Measurements from ENCODE around the gene SEMA3E. TPM values are rescaled to one million over a fixed set of nuclear protein-coding genes. Genes with fewer than 3 reads are reported as not detected.

SEMA3E gene
- total RNA-seq, 2 experiments from 2014 or later: not detected

- Mint-ChIP-seq H3K27me3 (no peaks in the 10 kb centered on the region), H3K4me3 (no peak overlapping the region), H3K27ac (no peak overlapping the region), H3K9me3 (peaks cover 3% of the 10 kb centered on the region), H3K4me1 (ENCODE audit: low read depth) (no peaks in the 10 kb centered on the region), H3K36me3 (ENCODE audit: low read depth) (no peaks in the 10 kb centered on the region)
- intact Hi-C loops (cut with micrococcal nuclease): no loop called here
- ATAC-seq (no peak), DNase-seq (no peak)
- CTCF ChIA-PET: no interaction called here
- POLR2A ChIA-PET: no interaction called here
- no peak for TF ChIP-seq CTCF (IDR thresholded peaks at IDR 0.05)
These were observed 44.3 kb upstream of the SEMA3E start for GRCh38 chr7:83693256-83693655.

- TF ChIP-seq CTCF (IDR thresholded peaks at IDR 0.05): no peak
- H3K27ac Mint-ChIP-seq: no peak overlapping the region
- H3K36me3 Mint-ChIP-seq (ENCODE audit: low read depth): no peaks in the 10 kb centered on the region
- no peaks in the 10 kb centered on the region for H3K27me3 Mint-ChIP-seq
- no peaks in the 10 kb centered on the region for H3K4me1 Mint-ChIP-seq (ENCODE audit: low read depth)
- ATAC-seq: no peak
- DNase-seq: no peak
- intact Hi-C loops (cut with micrococcal nuclease): no loop called here
- H3K4me3 Mint-ChIP-seq: no peak overlapping the region
- H3K9me3 Mint-ChIP-seq: peaks cover 2% of the 10 kb centered on the region
- CTCF ChIA-PET: no interaction called here
- POLR2A ChIA-PET: no interaction called here
These were observed 42.2 kb upstream of the SEMA3E start for GRCh38 chr7:83691095-83691494.

GRCh38 chr7:83689855-83690254 is 40.9 kb upstream of the SEMA3E start:
- Mint-ChIP-seq H3K27ac (no peak overlapping the region), H3K9me3 (no peaks in the 10 kb centered on the region), H3K4me1 (ENCODE audit: low read depth) (no peaks in the 10 kb centered on the region), H3K27me3 (no peaks in the 10 kb centered on the region), H3K36me3 (ENCODE audit: low read depth) (no peaks in the 10 kb centered on the region), H3K4me3 (no peak overlapping the region)
- ATAC-seq: no peak
- intact Hi-C loops (cut with micrococcal nuclease): no loop called here
- no peak for DNase-seq
- TF ChIP-seq CTCF (IDR thresholded peaks at IDR 0.05): no peak
- POLR2A ChIA-PET: no interaction called here
- CTCF ChIA-PET: no interaction called here

GRCh38 chr7:83686416-83686815 is 37.5 kb upstream of the SEMA3E start:
- ATAC-seq: no peak
- TF ChIP-seq CTCF (IDR thresholded peaks at IDR 0.05): no peak
- intact Hi-C loops (cut with micrococcal nuclease): no loop called here
- H3K4me1 Mint-ChIP-seq (ENCODE audit: low read depth): no peaks in the 10 kb centered on the region
- H3K4me3 Mint-ChIP-seq: no peak overlapping the region
- no peak for DNase-seq
- H3K36me3 Mint-ChIP-seq (ENCODE audit: low read depth): no peaks in the 10 kb centered on the region
- no peak overlapping the region for H3K27ac Mint-ChIP-seq
- POLR2A ChIA-PET: no interaction called here
- H3K9me3 Mint-ChIP-seq: no peaks in the 10 kb centered on the region
- H3K27me3 Mint-ChIP-seq: no peaks in the 10 kb centered on the region
- CTCF ChIA-PET: no interaction called here

GRCh38 chr7:83684928-83685327 is 36.0 kb upstream of the SEMA3E start:
- intact Hi-C loops (cut with micrococcal nuclease): no loop called here
- TF ChIP-seq CTCF (IDR thresholded peaks at IDR 0.05): no peak
- ChIA-PET POLR2A (no interaction called here), CTCF (no interaction called here)
- Mint-ChIP-seq H3K36me3 (ENCODE audit: low read depth) (no peaks in the 10 kb centered on the region), H3K4me3 (no peak overlapping the region), H3K9me3 (no peaks in the 10 kb centered on the region), H3K27me3 (no peaks in the 10 kb centered on the region), H3K4me1 (ENCODE audit: low read depth) (no peaks in the 10 kb centered on the region), H3K27ac (no peak overlapping the region)
- DNase-seq (no peak), ATAC-seq (no peak)

All from activated CD8-positive, alpha-beta T cell treated with anti-CD3 and anti-CD28 coated beads for 36 hours (primary cell).